ENCODE results near the gene FCER1G. TPM values are rescaled to one million over a fixed set of nuclear protein-coding genes. Genes with fewer than 3 reads are reported as not detected.

Gene FCER1G
- total and polyA plus RNA-seq, 9 donors, result 7.1 to 270 (median 28.9) TPM

DNA sequence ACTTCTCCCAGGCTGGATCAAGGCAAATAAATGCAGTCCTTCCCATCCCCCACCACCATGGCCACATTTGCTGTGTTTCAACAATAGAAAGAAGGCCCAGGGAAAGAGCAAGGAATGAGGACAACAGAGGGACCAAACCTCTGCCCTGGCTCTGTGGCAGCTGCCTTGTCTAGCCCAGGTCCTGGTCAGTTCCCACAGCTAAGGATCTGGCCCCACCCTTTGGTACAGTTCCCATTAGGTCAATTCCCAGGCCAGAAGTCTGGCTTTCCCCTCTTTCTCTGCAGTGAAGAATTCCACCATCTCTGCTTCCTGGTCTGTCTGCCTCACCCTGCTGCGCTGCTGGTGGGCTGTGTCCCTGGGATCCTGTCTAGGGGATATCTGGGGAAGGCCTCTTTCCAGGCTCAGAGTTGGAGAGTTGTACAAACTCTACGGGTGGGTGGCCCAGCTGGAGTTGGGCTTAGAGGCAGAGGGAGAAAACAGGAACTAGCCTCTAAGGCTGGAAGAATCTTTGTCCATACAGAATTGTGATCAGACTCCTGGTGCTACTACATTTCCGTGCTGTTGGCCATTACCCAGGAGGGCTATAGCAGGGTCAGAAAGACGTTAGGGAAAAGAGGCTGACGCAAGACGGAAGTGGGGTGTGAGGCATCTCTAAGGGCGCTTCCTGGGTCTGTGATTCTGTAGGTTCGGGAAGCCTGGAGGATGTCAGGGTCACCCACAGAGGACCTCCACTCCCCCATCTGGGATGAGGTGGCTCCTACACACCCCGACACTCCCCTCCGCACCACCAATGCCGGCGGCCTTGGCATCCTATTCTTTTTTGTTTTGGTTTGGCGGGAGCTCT lies 13.9 kb upstream of the FCER1G start:
- no peaks in the 10 kb centered on the region for H3K27me3 ChIP-seq
- H3K36me3 ChIP-seq, result no peaks in the 10 kb centered on the region
- peak overlapping the region; percentile 96 for H3K27ac ChIP-seq
- DNase-seq, result peak; percentile 81 to 91 (median 86)
- H3K4me1 ChIP-seq (ENCODE audit: insufficient read depth), result peaks cover 42% of the 10 kb centered on the region
- no peaks in the 10 kb centered on the region for H3K9me3 ChIP-seq
- no peak for TF ChIP-seq EP300 (IDR thresholded peaks at IDR 0.05)
- peak; percentile 42 for TF ChIP-seq POLR2A (IDR thresholded peaks at IDR 0.05)
- TF ChIP-seq, protein P1, sequence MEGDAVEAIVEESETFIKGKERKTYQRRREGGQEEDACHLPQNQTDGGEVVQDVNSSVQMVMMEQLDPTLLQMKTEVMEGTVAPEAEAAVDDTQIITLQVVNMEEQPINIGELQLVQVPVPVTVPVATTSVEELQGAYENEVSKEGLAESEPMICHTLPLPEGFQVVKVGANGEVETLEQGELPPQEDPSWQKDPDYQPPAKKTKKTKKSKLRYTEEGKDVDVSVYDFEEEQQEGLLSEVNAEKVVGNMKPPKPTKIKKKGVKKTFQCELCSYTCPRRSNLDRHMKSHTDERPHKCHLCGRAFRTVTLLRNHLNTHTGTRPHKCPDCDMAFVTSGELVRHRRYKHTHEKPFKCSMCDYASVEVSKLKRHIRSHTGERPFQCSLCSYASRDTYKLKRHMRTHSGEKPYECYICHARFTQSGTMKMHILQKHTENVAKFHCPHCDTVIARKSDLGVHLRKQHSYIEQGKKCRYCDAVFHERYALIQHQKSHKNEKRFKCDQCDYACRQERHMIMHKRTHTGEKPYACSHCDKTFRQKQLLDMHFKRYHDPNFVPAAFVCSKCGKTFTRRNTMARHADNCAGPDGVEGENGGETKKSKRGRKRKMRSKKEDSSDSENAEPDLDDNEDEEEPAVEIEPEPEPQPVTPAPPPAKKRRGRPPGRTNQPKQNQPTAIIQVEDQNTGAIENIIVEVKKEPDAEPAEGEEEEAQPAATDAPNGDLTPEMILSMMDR (IDR thresholded peaks at IDR 0.05), result peak in 1 of 3 donors; percentile 6
- intact Hi-C loops (cut with DNase I), result no loop called here
- 0 to 3% (median 3%) methylated on average over 13 of the region's 13 CpGs for WGBS, 3 donors
- H3K4me3 ChIP-seq, result peak overlapping the region; percentile 79

DNA sequence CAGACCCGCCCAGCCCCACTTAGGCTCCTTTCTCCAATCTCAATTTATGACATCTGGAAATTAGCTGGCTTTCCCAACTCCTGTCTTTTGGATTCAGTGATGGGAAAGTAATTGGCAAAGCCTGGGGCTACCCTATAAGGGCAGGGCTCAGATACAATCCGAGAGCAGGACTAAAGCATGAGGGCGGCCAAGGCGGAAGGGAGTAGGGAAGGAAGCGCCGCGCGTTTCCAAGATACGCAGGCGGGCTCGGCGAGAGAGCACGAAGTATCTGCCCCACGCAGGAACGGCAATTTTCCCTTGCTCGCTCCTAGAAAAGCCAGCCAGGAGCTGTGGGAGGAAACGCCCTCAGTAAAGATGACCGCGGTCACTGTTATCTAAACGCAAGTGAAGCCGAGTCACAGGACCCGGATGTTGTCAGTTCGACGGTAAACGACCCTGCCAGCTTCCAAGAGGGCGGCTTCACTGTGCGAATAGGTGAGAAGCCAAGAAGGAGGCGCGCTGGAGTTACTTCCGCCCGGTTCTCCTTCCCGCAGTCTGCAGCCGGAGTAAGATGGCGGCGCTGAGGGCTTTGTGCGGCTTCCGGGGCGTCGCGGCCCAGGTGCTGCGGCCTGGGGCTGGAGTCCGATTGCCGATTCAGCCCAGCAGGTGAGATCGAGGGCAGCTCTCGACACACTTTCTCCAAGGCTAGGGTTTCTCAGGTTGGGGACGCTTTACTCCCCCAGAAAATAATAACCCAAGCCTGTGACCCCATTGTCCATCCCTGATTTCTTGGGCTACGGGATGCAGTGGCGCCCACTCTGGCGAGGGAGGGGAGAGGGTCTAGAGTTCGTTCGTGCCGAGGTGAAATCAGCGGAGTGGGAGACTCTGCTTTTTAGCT lies 13.0 kb upstream of the FCER1G start, which contains the start of gene NDUFS2:
TSS of gene NDUFS2 (plus strand) at position 532 of the 877 bp plus-strand sequence. CDS start at position 551, 19 bp downstream.
- Histone ChIP-seq H3K4me1 (ENCODE audit: insufficient read depth) (peaks cover 46% of the 10 kb centered on the region), H3K27me3 (no peaks in the 10 kb centered on the region), H3K27ac (peak within 1 kb of the TSS; percentile 96), H3K36me3 (no peaks in the 10 kb centered on the region), H3K9me3 (no peaks in the 10 kb centered on the region), H3K4me3 (peak within 1 kb of the TSS; percentile 79)
- WGBS, 3 donors, result 0 to 3% (median 1%) methylated on average over 51 to 53 of the region's 53 CpGs
- no peak for TF ChIP-seq EP300 (IDR thresholded peaks at IDR 0.05)
- peak; percentile 80 for TF ChIP-seq POLR2A (IDR thresholded peaks at IDR 0.05)
- TF ChIP-seq, protein P1 (IDR thresholded peaks at IDR 0.05), result peak in 1 of 3 donors; percentile 10
- intact Hi-C loops (cut with DNase I), result no loop called here
- peak; percentile 96 to 99 (median 98) for DNase-seq

DNA sequence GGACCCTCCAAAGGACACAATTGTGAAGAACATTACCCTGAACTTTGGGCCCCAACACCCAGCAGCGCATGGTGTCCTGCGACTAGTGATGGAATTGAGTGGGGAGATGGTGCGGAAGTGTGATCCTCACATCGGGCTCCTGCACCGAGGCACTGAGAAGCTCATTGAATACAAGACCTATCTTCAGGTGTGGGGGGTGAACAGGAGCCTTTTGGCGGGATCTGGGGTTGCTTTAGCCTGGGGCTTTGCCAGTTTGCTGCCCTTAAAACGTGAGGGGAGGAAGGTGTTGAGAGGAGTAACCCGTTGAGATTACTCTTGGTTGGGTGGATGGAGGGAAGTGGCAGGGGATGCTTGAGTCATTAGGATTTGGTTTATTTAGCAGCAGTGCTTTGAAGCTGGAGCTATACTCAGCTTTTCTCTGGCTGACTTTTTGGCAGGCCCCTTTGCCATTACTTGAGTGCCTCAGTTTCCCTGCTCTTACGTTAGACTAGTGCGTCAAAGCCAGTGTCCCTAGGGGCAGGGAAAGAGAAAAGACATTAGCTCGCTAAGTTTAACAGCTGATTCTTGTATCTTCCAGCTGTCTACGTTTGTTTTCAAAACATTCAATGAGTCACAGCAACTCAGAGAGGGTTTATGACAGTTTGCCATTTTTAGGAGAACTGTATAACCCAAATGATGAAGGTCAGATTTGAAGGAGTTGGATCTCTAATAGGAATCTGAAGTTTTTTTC lies 8.5 kb upstream of the FCER1G start:
- H3K9me3 ChIP-seq, result no peaks in the 10 kb centered on the region
- DNase-seq, result peak; percentile 60 to 80 (median 70)
- 44 to 50% (median 50%) methylated on average over 12 of the region's 12 CpGs for WGBS, 3 donors
- H3K27ac ChIP-seq, result peak overlapping the region; percentile 77 to 90
- H3K4me1 ChIP-seq (ENCODE audit: insufficient read depth), result peaks cover 16% of the 10 kb centered on the region
- peak; percentile 3 for TF ChIP-seq EP300 (IDR thresholded peaks at IDR 0.05)
- TF ChIP-seq, protein P1 (IDR thresholded peaks at IDR 0.05), result no peak
- intact Hi-C loops (cut with DNase I), result no loop called here
- no peaks in the 10 kb centered on the region for H3K27me3 ChIP-seq
- H3K4me3 ChIP-seq, result no peak overlapping the region
- H3K36me3 ChIP-seq, result no peaks in the 10 kb centered on the region

DNA sequence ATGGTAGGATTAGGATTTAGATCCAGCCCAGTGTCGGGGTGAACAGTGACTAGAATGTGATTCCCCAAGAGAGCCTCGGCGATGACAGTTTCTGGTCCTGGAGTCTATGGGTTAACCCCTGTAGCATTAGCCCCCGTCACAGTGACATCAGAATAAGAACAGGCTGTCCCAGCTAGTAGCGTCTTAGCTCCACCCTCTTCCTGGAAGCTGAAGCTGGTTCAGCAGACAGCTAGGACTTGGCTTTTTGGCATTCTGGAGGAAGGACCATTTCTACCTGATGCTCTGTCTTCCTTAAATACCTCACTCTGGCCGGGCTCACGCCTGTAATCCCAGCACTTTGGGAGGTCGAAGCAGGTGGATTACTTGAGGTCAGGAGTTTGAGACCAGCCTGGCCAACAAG lies 7.9 kb upstream of the FCER1G start:
- Histone ChIP-seq H3K9me3 (no peaks in the 10 kb centered on the region), H3K36me3 (no peaks in the 10 kb centered on the region), H3K27ac (peak overlapping the region; percentile 74 to 90), H3K4me1 (ENCODE audit: insufficient read depth) (peaks cover 16% of the 10 kb centered on the region), H3K27me3 (no peaks in the 10 kb centered on the region), H3K4me3 (no peak overlapping the region)
- DNase-seq, result peak; percentile 69 to 90 (median 75)
- TF ChIP-seq EP300 (IDR thresholded peaks at IDR 0.05) (peak; percentile 99), POLR2A (IDR thresholded peaks at IDR 0.05) (peak; percentile 80)
- TF ChIP-seq, protein P1 (IDR thresholded peaks at IDR 0.05), result no peak
- intact Hi-C loops (cut with DNase I), result no loop called here
- 13 to 30% (median 18%) methylated on average over 8 of the region's 8 CpGs for WGBS, 3 donors
